Peyer's patch (tissue), 4 donors: ENCODE data around the gene RHOH. TPM values are rescaled to one million over a fixed set of nuclear protein-coding genes. Genes with fewer than 3 reads are reported as not detected.
A peak's percentile ranks its signal among the peaks of the same experiment; 100 is the strongest.

Source experiments
- DNase-seq, 3 donors: peaks; one replicate each; pipeline ENCODE4 v3.0.0-alpha.2; 2017 to 2019
- H3K27ac ChIP-seq, 4 donors: fragments of 200-600 bp; sonication (generic); one replicate each; pipeline ENCODE4 v1.5.1; 2016 to 2019
- H3K27me3 ChIP-seq, 2 donors: fragments of 200-600 bp; sonication (generic); one replicate each; pipeline ENCODE4 v1.5.1; 2019
- H3K36me3 ChIP-seq, 3 donors: fragments of 200-600 bp; sonication (generic); one replicate each; pipeline ENCODE4 v1.5.1; 2016 to 2019
- H3K4me1 ChIP-seq, 4 donors: fragments of 200-600 bp; sonication (generic); one replicate each; pipeline ENCODE4 v1.5.1; 2016 to 2019
- H3K4me3 ChIP-seq, 4 donors: fragments of 200-600 bp; sonication (generic); 1 replicate in 3 of 4; 2 replicates in 1 of 4; pipeline ENCODE4 v1.5.1; 2016 to 2019; ENCODE audit warnings: mild to moderate bottlenecking in 1 of 4
- H3K9me3 ChIP-seq, 4 donors: fragments of 200-600 bp; sonication (generic); one replicate each; pipeline ENCODE4 v1.5.1; 2016 to 2019; ENCODE audit warnings: mild to moderate bottlenecking in 1 of 4
- POLR2A ChIP-seq, 2 donors: fragments of 450-650 bp; IDR thresholded peaks; one replicate each; pipeline ENCODE4 v1.5.1; 2017; ENCODE audit warnings: antibody characterized with exemption in 2 of 2, mild to moderate bottlenecking in 2 of 2, moderate library complexity in 2 of 2
- total RNA-seq, 4 donors: library from RNA; depleted of rRNA; stranded (reverse); fragments of >200 nt; gene quantifications; one replicate each; pipeline ENCODE4 v1.1.0, GENCODE V29; 2016
- TF ChIP-seq, protein P1 (sequence below), 6 experiments: fragments of 450-650 bp in 4 of 6; fragments of 200-600 bp in 2 of 6; sonication (generic) in 1 of 6; IDR thresholded peaks; one replicate each; pipeline ENCODE4 v1.5.1; 2017 to 2019; ENCODE audit warnings: antibody characterized with exemption in 6 of 6, mild to moderate bottlenecking in 3 of 6, moderate library complexity in 1 of 6

Gene RHOH
- total RNA-seq, 4 donors from 2014 or later, result 3.0 to 46.2 (median 9.8) TPM

DNA sequence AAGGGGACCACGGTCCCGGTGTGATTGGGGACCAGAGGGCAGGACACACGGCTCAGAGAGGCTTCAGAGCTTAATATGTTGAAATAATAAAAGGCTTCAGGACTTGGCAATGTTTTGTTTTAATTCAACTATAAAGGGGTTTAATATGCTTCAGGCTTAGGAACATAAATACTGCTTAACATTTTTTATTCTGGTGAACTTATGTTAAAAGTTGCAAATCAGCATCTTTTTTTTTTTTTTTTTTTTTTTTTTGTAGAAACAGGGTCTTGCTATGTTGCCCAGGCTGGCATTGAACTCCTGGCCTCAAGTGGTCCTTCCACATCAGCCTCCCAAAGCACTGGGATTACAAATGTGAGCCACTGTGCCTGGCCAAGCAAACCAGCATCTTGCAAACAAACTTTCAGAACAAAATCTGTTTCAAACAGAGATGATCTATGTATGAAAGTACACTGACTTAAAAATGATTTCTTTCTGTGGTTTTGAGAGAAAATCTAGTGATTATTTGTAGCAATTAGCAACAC is 37.7 kb downstream of the RHOH start:
- TF ChIP-seq, protein P1, sequence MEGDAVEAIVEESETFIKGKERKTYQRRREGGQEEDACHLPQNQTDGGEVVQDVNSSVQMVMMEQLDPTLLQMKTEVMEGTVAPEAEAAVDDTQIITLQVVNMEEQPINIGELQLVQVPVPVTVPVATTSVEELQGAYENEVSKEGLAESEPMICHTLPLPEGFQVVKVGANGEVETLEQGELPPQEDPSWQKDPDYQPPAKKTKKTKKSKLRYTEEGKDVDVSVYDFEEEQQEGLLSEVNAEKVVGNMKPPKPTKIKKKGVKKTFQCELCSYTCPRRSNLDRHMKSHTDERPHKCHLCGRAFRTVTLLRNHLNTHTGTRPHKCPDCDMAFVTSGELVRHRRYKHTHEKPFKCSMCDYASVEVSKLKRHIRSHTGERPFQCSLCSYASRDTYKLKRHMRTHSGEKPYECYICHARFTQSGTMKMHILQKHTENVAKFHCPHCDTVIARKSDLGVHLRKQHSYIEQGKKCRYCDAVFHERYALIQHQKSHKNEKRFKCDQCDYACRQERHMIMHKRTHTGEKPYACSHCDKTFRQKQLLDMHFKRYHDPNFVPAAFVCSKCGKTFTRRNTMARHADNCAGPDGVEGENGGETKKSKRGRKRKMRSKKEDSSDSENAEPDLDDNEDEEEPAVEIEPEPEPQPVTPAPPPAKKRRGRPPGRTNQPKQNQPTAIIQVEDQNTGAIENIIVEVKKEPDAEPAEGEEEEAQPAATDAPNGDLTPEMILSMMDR (IDR thresholded peaks at IDR 0.05), result no peak
- TF ChIP-seq POLR2A (IDR thresholded peaks at IDR 0.05), result no peak
- no peaks in the 10 kb centered on the region for H3K4me1 ChIP-seq
- peak in 1 of 3 donors; percentile 10 for DNase-seq

DNA sequence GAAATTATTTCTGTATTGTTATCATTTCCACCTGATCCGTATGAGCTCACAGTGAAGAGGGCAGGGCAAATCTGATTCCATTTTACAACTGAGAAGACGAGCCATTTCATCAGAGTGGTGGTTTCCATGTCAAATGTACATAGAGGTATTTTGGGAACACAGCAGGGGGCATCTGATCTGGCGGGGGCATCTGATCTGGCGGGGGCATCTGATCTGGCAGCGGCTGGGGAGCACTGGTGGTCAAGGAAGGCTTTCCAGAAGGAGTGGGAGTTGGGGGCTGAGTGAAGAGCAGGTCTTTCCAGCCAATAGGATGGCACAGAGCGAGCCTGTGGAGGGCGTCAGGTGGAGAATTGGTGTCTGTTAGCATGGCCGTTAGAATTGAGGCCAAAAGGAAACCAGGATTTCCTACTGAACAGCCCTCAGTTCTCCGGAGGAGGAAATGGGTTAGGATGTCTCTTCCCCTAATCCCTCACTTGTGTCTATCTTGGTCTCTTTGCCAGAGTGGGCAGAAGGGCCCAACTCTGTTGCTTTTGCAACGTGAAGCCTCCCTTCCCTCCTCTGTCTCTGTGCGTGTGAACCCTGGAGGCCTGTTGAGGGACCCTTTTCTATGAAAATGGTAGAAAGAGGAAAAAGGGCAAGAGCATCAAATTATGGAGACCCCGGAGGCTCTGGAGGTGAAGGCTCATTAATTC is 41.3 kb downstream of the RHOH start:
- no peaks in the 10 kb centered on the region for H3K27me3 ChIP-seq
- peak overlapping the region; percentile 15 to 50 (median 42) for H3K27ac ChIP-seq
- H3K9me3 ChIP-seq, result no peaks in the 10 kb centered on the region
- H3K36me3 ChIP-seq, result no peaks in the 10 kb centered on the region
- peaks cover 0 to 4% (median 0%) of the 10 kb centered on the region in 4 donors for H3K4me1 ChIP-seq
- TF ChIP-seq, protein P1 (IDR thresholded peaks at IDR 0.05), result no peak
- TF ChIP-seq POLR2A (IDR thresholded peaks at IDR 0.05), result no peak
- DNase-seq, result peak in 1 of 3 donors; percentile 39
- no peak overlapping the region for H3K4me3 ChIP-seq

More for the DNA sequence above, 37.7 kb downstream of the RHOH start:
- Histone ChIP-seq H3K9me3 (no peaks in the 10 kb centered on the region), H3K27ac (peak overlapping the region in 1 of 4 donors; percentile 38), H3K27me3 (no peaks in the 10 kb centered on the region), H3K36me3 (no peaks in the 10 kb centered on the region), H3K4me3 (no peak overlapping the region)

DNA sequence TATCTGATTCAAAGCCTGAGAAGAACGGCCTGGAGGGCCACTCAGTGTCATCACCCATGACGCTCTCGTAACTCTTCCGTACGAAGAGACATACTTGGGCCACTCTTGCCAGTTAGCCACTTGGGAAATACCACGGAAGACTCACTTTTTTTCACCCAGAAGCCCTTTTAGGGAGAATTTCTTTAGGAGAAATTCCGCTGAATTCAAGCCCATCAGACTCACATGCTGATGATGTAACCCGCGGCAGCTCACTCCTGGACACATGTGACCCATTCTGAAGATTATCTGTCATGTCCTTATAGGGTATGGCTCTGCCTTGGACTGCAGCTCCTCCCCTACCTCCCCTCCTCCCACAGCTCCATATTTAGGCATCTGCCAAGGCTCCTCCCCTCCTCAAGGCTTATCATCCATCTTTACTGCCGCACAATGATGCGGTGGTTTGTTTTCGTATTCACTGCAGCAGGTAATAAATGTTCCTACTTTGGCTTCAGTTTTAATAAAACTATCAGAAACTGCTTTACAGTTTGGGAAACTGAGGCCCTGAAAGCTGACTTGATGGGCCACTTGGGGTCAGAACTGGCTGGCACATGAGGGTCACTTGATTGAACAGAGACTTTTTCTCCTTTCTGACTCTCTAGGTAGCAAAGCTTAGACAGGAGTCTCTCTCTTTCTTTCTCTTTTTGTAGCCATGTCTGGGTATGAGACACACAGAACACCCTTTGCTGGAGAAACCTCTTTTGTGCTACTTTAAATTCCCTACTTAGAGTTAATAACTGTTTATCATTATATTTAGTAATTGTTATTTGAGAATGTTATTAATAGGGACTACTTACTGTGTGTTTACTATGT is 42.1 kb downstream of the RHOH start:
- H3K4me1 ChIP-seq, result peaks cover 0 to 4% (median 0%) of the 10 kb centered on the region in 4 donors
- no peaks in the 10 kb centered on the region for H3K36me3 ChIP-seq
- TF ChIP-seq, protein P1 (IDR thresholded peaks at IDR 0.05), result no peak
- no peak for TF ChIP-seq POLR2A (IDR thresholded peaks at IDR 0.05)
- no peaks in the 10 kb centered on the region for H3K9me3 ChIP-seq
- peak in 2 of 3 donors; percentile 41 to 73 for DNase-seq
- H3K4me3 ChIP-seq, result no peak overlapping the region
- H3K27me3 ChIP-seq, result no peaks in the 10 kb centered on the region
- H3K27ac ChIP-seq, result peak overlapping the region; percentile 15 to 58 (median 42)

DNA sequence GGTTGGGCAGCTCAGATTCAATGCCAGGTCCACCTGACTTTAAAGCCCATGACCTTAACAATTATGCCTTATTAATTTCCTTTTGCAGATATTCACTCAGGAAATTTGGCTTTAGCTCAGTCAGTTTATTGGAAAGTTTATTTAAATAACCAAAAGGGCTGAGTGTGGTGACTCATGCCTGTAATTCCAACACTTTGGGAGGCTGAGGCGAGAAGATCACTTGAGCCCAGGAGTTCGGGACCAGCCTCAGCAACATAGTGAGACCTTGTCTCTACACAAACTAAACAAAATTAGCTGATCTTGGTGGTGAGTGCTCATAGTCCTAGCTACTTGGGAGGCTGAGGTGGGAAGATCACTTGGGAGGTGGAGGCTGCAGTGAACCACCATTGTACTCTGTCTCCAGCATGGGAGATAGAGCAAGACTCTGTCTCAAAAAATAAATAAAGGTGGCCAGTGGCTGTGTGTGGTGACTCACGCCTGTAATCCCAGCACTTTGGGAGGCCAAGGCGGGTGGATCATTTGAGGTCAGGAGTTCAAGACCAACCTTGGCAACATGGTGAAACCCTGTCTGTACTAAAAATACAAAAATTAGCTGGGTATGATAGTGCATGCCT is 43.3 kb downstream of the RHOH start:
- TF ChIP-seq POLR2A (IDR thresholded peaks at IDR 0.05), result no peak
- TF ChIP-seq, protein P1 (IDR thresholded peaks at IDR 0.05), result no peak
- H3K27ac ChIP-seq, result peak overlapping the region in 1 of 4 donors; percentile 32
- H3K4me1 ChIP-seq, result peaks cover 0 to 4% (median 0%) of the 10 kb centered on the region in 4 donors

DNA sequence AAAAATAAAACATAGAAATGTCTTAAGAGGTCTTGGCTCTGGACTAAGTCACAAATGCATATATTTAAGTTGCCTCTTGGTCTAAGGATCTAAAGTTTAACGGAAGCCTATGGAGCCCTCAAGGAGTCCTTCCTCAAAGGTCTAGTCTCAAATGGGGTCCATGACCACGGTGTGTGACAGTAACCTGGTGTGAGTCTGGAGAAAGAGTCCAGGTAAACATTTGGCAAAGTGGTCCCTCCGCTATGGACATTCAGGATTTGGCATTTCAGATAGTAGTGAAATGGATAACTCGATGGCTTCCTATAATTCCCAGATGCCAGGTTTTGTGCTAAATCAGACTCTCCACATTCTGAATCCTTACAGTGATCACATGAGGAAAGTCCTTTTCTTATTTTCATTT is 44.2 kb downstream of the RHOH start:
- H3K27ac ChIP-seq, result peak overlapping the region in 1 of 4 donors; percentile 17
- H3K9me3 ChIP-seq, result no peaks in the 10 kb centered on the region
- H3K27me3 ChIP-seq, result no peaks in the 10 kb centered on the region
- TF ChIP-seq, protein P1 (IDR thresholded peaks at IDR 0.05), result no peak
- no peak for TF ChIP-seq POLR2A (IDR thresholded peaks at IDR 0.05)
- no peaks in the 10 kb centered on the region for H3K36me3 ChIP-seq
- H3K4me1 ChIP-seq, result peaks cover 0 to 9% (median 2%) of the 10 kb centered on the region in 4 donors
- DNase-seq, result peak in 1 of 3 donors; percentile 9
- no peak overlapping the region for H3K4me3 ChIP-seq

More for the DNA sequence above, 43.3 kb downstream of the RHOH start:
- Histone ChIP-seq H3K27me3 (no peaks in the 10 kb centered on the region), H3K36me3 (no peaks in the 10 kb centered on the region), H3K9me3 (no peaks in the 10 kb centered on the region), H3K4me3 (no peak overlapping the region)
- peak in 1 of 3 donors; percentile 31 for DNase-seq
